K562 (cell line): ENCODE results near the gene ASIC1. TPM values are rescaled to one million over a fixed set of nuclear protein-coding genes. Genes with fewer than 3 reads are reported as not detected.

ENCODE experiments used
- ATAC-seq: fragments of 200-7000 bp; cut with Tn5 transposase; 3 replicates; pipeline ENCODE4 v1.9.1; 2020; ENCODE audit warnings: moderate library complexity
- BruUV-seq: library from RNA; stranded (reverse); fragments of 400-500 nt; replicated peaks from 2 replicates; lab custom pipeline; 2021; lab: Mats Ljungman, UMichigan
- CTCF ChIA-PET: fragments of 300-600 bp; formaldehyde crosslinking; extraction: SDS; loops from one replicate; lab custom pipeline; 2021; ENCODE audit warnings: low intra/inter-chr PET ratio; lab: Yijun Ruan, JAX
- POLR2A ChIA-PET: fragments of 300-600, 350-650 bp; sonication (Branson Sonifier 250); formaldehyde crosslinking; extraction: SDS; loops from one replicate; lab custom pipeline; 2021; ENCODE audit warnings: antibody characterized with exemption, inconsistent platforms; lab: Yijun Ruan, JAX
- DNase-seq, 4 experiments: peaks; one replicate each; pipeline versions ENCODE4 v3.0.0 to v3.0.0-alpha.2; 2011 to 2018; ENCODE audit warnings: low spot score in 3 of 4, mixed read lengths in 3 of 4; ENCODE audit errors: extremely low read depth in 1 of 4
- FAIRE-seq: peaks from 2 replicates; lab custom pipeline; 2011; peaks lifted over from hg19 to GRCh38; lab: Jason Lieb, UNC
- H2AFZ ChIP-seq: 2 replicates; pipeline ENCODE4 v1.6.0; 2011; ENCODE audit warnings: low read depth, low read length, control low read depth, inconsistent platforms
- H3K27ac ChIP-seq: fragments of 200-600 bp; 3 replicates; pipeline ENCODE4 v1.8.0; 2011; ENCODE audit warnings: low read depth, mild to moderate bottlenecking, control low read depth, inconsistent platforms, low read length, moderate library complexity, mixed read lengths; ENCODE audit errors: extremely low read depth
- H3K27me3 ChIP-seq, 2 experiments: fragments of 300-600 bp in 1 of 2; 2 replicates in 1 of 2; 3 replicates in 1 of 2; pipeline versions ENCODE4 v1.6.0 to v1.8.0; 2011; ENCODE audit warnings: inconsistent platforms in 2 of 2, low read length in 2 of 2, mild to moderate bottlenecking in 1 of 2, mixed read lengths in 1 of 2, moderate library complexity in 1 of 2; ENCODE audit not compliant: control insufficient read depth in 2 of 2, insufficient read depth in 2 of 2
- H3K36me3 ChIP-seq: fragments of 300-600 bp; 3 replicates; pipeline ENCODE4 v1.8.0; 2011; ENCODE audit warnings: mild to moderate bottlenecking, low read length, inconsistent platforms; ENCODE audit not compliant: control insufficient read depth, insufficient read depth
- H3K4me1 ChIP-seq, 2 experiments: fragments of 200-600 bp in 1 of 2; replicated peaks in 1 of 2; 2 replicates in 1 of 2; 3 replicates in 1 of 2; pipeline versions ENCODE4 v1.5.1 to v1.8.0; 2011; ENCODE audit warnings: inconsistent platforms in 2 of 2, low read length in 2 of 2, mild to moderate bottlenecking in 1 of 2, mixed read lengths in 1 of 2, moderate library complexity in 1 of 2; ENCODE audit not compliant: control insufficient read depth in 2 of 2, insufficient read depth in 2 of 2
- H3K4me2 ChIP-seq: 2 replicates; pipeline ENCODE4 v1.6.1; 2011; ENCODE audit warnings: low read length, control low read depth, inconsistent platforms, mixed read lengths; ENCODE audit not compliant: insufficient read depth
- H3K4me3 ChIP-seq: fragments of 200-600 bp; sonication (generic), shearing (Covaris generic); 2 replicates; pipeline ENCODE4 v1.5.1; 2016; ENCODE audit warnings: control low read depth, inconsistent platforms
- H3K79me2 ChIP-seq: fragments of 200-600 bp; 3 replicates; pipeline ENCODE4 v1.8.0; 2011; ENCODE audit warnings: low read length, inconsistent platforms; ENCODE audit not compliant: control insufficient read depth, insufficient read depth
- H3K9ac ChIP-seq, 2 experiments: 2 replicates each; pipeline versions ENCODE4 v1.6.0 to v1.6.1; 2011; ENCODE audit warnings: low read depth in 2 of 2, low read length in 2 of 2, control low read depth in 1 of 2, inconsistent platforms in 1 of 2, mild to moderate bottlenecking in 1 of 2, mixed read lengths in 1 of 2; ENCODE audit not compliant: insufficient read depth in 1 of 2
- H3K9me1 ChIP-seq: one replicate; pipeline ENCODE4 v1.6.0; 2011; ENCODE audit warnings: inconsistent platforms, mild to moderate bottlenecking, low read length, moderate library complexity; ENCODE audit not compliant: control insufficient read depth, insufficient read depth
- H3K9me3 ChIP-seq: replicated peaks from 2 replicates; pipeline ENCODE4 v1.5.1; 2011; ENCODE audit warnings: low read depth, low read length, inconsistent platforms; ENCODE audit not compliant: control insufficient read depth, insufficient read depth
- H4K20me1 ChIP-seq: replicated peaks from 2 replicates; pipeline ENCODE4 v1.6.1; 2011; ENCODE audit warnings: low read length, inconsistent platforms, mixed read lengths; ENCODE audit not compliant: control insufficient read depth, insufficient read depth
- HDAC2 ChIP-seq: fragments of 450-650 bp; IDR thresholded peaks from 2 replicates; pipeline ENCODE4 v1.6.1; 2016; ENCODE audit warnings: mild to moderate bottlenecking
- ID3 ChIP-seq, 2 experiments: fragments of 250-450 bp in 1 of 2; fragments of 450-650 bp in 1 of 2; sonication (Bioruptor Pico) in 1 of 2; IDR thresholded peaks; 2 replicates each; pipeline versions ENCODE4 v1.6.1 to v1.8.0; 2016 to 2021; ENCODE audit warnings: mild to moderate bottlenecking in 2 of 2, moderate library complexity in 2 of 2, missing compliant biosample characterization in 1 of 2, missing genetic modification characterization in 1 of 2
- LARP7 ChIP-seq: fragments of 450-650 bp; IDR thresholded peaks from 2 replicates; pipeline ENCODE4 v1.6.1; 2016
- PYGO2 ChIP-seq: fragments of 450-650 bp; IDR thresholded peaks from 2 replicates; pipeline ENCODE4 v1.6.1; 2016; ENCODE audit warnings: mild to moderate bottlenecking, missing genetic modification characterization, moderate library complexity, missing compliant biosample characterization
- U2AF2 ChIP-seq: fragments of 200-400 bp; formaldehyde crosslinking; optimal IDR thresholded peaks from 2 replicates; pipeline ENCODE3; 2017; ENCODE audit warnings: low read depth, mild to moderate bottlenecking, low read length
- ZNF143 ChIP-seq: sonication (generic); formaldehyde crosslinking; IDR thresholded peaks from 2 replicates; pipeline ENCODE4 v1.9.0; 2022; ENCODE audit warnings: mild to moderate bottlenecking, missing genetic modification reagents
- ZNF280B ChIP-seq: fragments of 250-450 bp; sonication (Bioruptor Pico); IDR thresholded peaks from 2 replicates; pipeline ENCODE4 v1.5.1; 2021; ENCODE audit warnings: mild to moderate bottlenecking
- WGBS: fragments of 100-300 bp; shearing (Covaris generic); methylation state at CpG from one replicate; pipeline ENCODE4 v1.1.6; 2016; ENCODE audit warnings: low coverage, mixed read lengths; ENCODE audit not compliant: insufficient coverage; ENCODE audit errors: missing lambda C conversion rate; 5-methylcytosine and 5-hydroxymethylcytosine counted together
- in situ Hi-C: fragments of 300-500 bp; cut with MboI; formaldehyde crosslinking; loops from 4 replicates; pipeline ENCODE4 v1.15.0; 2018; ENCODE audit warnings: inconsistent platforms, mixed read lengths
- intact Hi-C: fragments of 100-400 bp; cut with micrococcal nuclease; formaldehyde crosslinking; loops from 2 replicates; pipeline ENCODE4 v1.14.2; 2022
- polyA plus RNA-seq, 8 experiments: library from polyadenylated mRNA; depleted of rRNA in 4 of 8; stranded (reverse) in 5 of 8; unstranded in 3 of 8; fragments of >200 nt; fragmentation: Nextera tagmentation in 2 of 8; fragmentation: Illumina TruSeq in 1 of 8; extraction: Ambion mirVana in 2 of 8; extraction: Trizol in 1 of 8; gene quantifications; 2 replicates each; pipeline versions ENCODE4 v1.2.1 to v1.2.3, GENCODE V29; 2011 to 2014; ENCODE audit warnings: inconsistent platforms in 1 of 8, missing spikeins in 1 of 8
- total RNA-seq, 7 experiments: library from RNA; depleted of rRNA in 6 of 7; stranded (reverse); fragments of >200 nt in 6 of 7; fragmentation: Illumina TruSeq in 2 of 7; extraction: Trizol in 2 of 7; gene quantifications; 2 replicates each; pipeline versions ENCODE4 v1.2.1 to v1.2.3, GENCODE V29; 2011 to 2021; ENCODE audit warnings: low replicate concordance in 1 of 7

Gene ASIC1
- total and polyA plus RNA-seq, 9 of the 15 experiments (the other 6 are each of a cell fraction or from before 2014, with no cell fraction given): 0.01 to 1.7 (median 0.45) TPM

GRCh38 chr12:50049254-50050118 lies 7.9 kb upstream of the ASIC1 start (continued):
- TF ChIP-seq PYGO2 (no peak), LARP7 (0 out of 2 replicates have a peak, but pooled peaks have one; percentile 23)

GRCh38 chr12:50050119-50050385 lies 7.3 kb upstream of the ASIC1 start:
- FAIRE-seq (no peak), DNase-seq (no peak), ATAC-seq (no peak; the same call in 2 of the 3 replicates)
- H3K9ac ChIP-seq: peak overlapping the region; percentile 34 to 89; a peak in 2 of 4 replicates
- in situ Hi-C loops (no loop called here), intact Hi-C loops (loop anchor here (1.0 to 5.0 kb wide), 2 partner anchors 11 to 183 kb away; no protein-coding TSS in a partner anchor)
- H3K27ac ChIP-seq: peak overlapping the region; percentile 42; the same call in 2 of the 3 replicates
- no peaks in the 10 kb centered on the region for H3K79me2 ChIP-seq
- no peaks in the 10 kb centered on the region for H3K9me1 ChIP-seq
- peaks cover 34 to 39% of the 10 kb centered on the region in 2 experiments for H3K4me1 ChIP-seq
- peak overlapping the region; percentile 84 for H2AFZ ChIP-seq
- peak overlapping the region; percentile 66 for H3K4me2 ChIP-seq
- 29% methylated on average over 3 of the region's 3 CpGs for WGBS
- H3K9me3 ChIP-seq: no peaks in the 10 kb centered on the region
- H4K20me1 ChIP-seq: peaks cover 12% of the 10 kb centered on the region
- ChIA-PET POLR2A (interaction anchor here (0.7 to 2.0 kb wide), 6 partner anchors 9 to 41 kb away, joined by 3 to 14 read pairs (median 4); no protein-coding TSS in a partner anchor), CTCF (no interaction called here)
- no TSS peak for BruUV-seq
- no peaks in the 10 kb centered on the region for H3K36me3 ChIP-seq
- peaks cover 3 to 21% of the 10 kb centered on the region in 2 experiments; a peak in 2 of 5 replicates for H3K27me3 ChIP-seq
- peak overlapping the region; percentile 14; the same call in 1 of the 2 replicates for H3K4me3 ChIP-seq
- TF ChIP-seq ID3 (CRISPR knock-in tag; IDR thresholded peaks at IDR 0.05) (no peak), ID3 (tag; IDR thresholded peaks at IDR 0.05) (no peak), ZNF280B (CRISPR knock-in tag) (no peak), ZNF143 (CRISPR knock-in tag) (no peak), U2AF2 (no peak), HDAC2 (0 out of 2 replicates have a peak, but pooled peaks have one; percentile 2)
